ENCODE measurements around the gene ASPRV1. TPM values are rescaled to one million over a fixed set of nuclear protein-coding genes. Genes with fewer than 3 reads are reported as not detected.

The ASPRV1 gene
- total RNA-seq, 1 experiment from 2014 or later = 1.3 TPM

- Mint-ChIP-seq H3K27me3 (ENCODE audit: low read depth) (peaks cover 3% of the 10 kb centered on the region), H3K27ac (no peak overlapping the region), H3K9me3 (no peaks in the 10 kb centered on the region), H3K36me3 (no peaks in the 10 kb centered on the region), H3K4me3 (no peak overlapping the region), H3K4me1 (no peaks in the 10 kb centered on the region)
- POLR2A ChIA-PET = interaction anchor here (1.9 kb wide), 1 partner anchor 40 kb away, joined by 5 read pairs; no protein-coding TSS in a partner anchor
- no peak for ATAC-seq
- CTCF ChIA-PET = interaction anchor here (1.1 kb wide), 1 partner anchor 117 kb away, joined by 3 read pairs; no protein-coding TSS in a partner anchor
- TF ChIP-seq SOX15 (CRISPR knock-in tag; IDR thresholded peaks at IDR 0.05) (no peak), NFATC4 (CRISPR knock-in tag; IDR thresholded peaks at IDR 0.05) (no peak), MLX (CRISPR knock-in tag; IDR thresholded peaks at IDR 0.05) (no peak), KAT7 (CRISPR knock-in tag; IDR thresholded peaks at IDR 0.05; ENCODE audit: borderline replicate concordance) (no peak), ZNF281 (CRISPR knock-in tag; IDR thresholded peaks at IDR 0.05) (no peak), ZNF396 (CRISPR knock-in tag; IDR thresholded peaks at IDR 0.05; ENCODE audit: borderline replicate concordance) (no peak), USF2 (CRISPR knock-in tag; IDR thresholded peaks at IDR 0.05) (no peak), ZSCAN18 (CRISPR knock-in tag; IDR thresholded peaks at IDR 0.05) (no peak), EMX1 (CRISPR knock-in tag; IDR thresholded peaks at IDR 0.05) (no peak), E2F5 (CRISPR knock-in tag; IDR thresholded peaks at IDR 0.05) (no peak)
- DNase-seq (ENCODE audit: low spot score) = no peak
These were observed 7.3 kb downstream of the ASPRV1 start for GRCh38 chr2:69954084-69954483.

- H3K4me1 Mint-ChIP-seq = no peaks in the 10 kb centered on the region; the same call in 1 of the 2 replicates
- H3K27me3 Mint-ChIP-seq (ENCODE audit: low read depth) = peaks cover 3% of the 10 kb centered on the region
- TF ChIP-seq PRDM15 (CRISPR knock-in tag; IDR thresholded peaks at IDR 0.05) (no peak), CTCF (IDR thresholded peaks at IDR 0.05) (no peak), CREB1 (CRISPR knock-in tag; IDR thresholded peaks at IDR 0.05) (no peak), ZBTB21 (CRISPR knock-in tag; IDR thresholded peaks at IDR 0.05; ENCODE audit: borderline replicate concordance) (no peak), NR1H2 (CRISPR knock-in tag; IDR thresholded peaks at IDR 0.05) (no peak), ZNF317 (CRISPR knock-in tag; IDR thresholded peaks at IDR 0.05; ENCODE audit: borderline replicate concordance, low read depth) (no peak), ZNF281 (CRISPR knock-in tag; IDR thresholded peaks at IDR 0.05) (no peak)
- ChIA-PET CTCF (no interaction called here), POLR2A (no interaction called here)
- ATAC-seq (no peak), DNase-seq (ENCODE audit: low spot score) (no peak)
- H3K36me3 Mint-ChIP-seq = no peaks in the 10 kb centered on the region
- H3K27ac Mint-ChIP-seq = no peak overlapping the region
- no peaks in the 10 kb centered on the region for H3K9me3 Mint-ChIP-seq
- H3K4me3 Mint-ChIP-seq = no peak overlapping the region
These were observed 8.9 kb downstream of the ASPRV1 start for GRCh38 chr2:69952336-69953115.
